Ishikawa (cell line): ENCODE measurements around the gene COL16A1.

Experiments
- EP300 ChIP-seq: IDR thresholded peaks from 2 replicates; pipeline ENCODE4 v1.6.1; 2012; ENCODE audit warnings: borderline replicate concordance
- YY1 ChIP-seq: IDR thresholded peaks from 2 replicates; pipeline ENCODE4 v1.6.1; 2012; ENCODE audit warnings: low read depth
- TF ChIP-seq, protein P1 (sequence below): IDR thresholded peaks from 2 replicates; pipeline ENCODE4 v1.6.1; 2012
- TF ChIP-seq, protein P2 (sequence below): IDR thresholded peaks from 2 replicates; pipeline ENCODE4 v1.6.1; 2012
- TF ChIP-seq, protein P3 (sequence below): IDR thresholded peaks from 2 replicates; pipeline ENCODE4 v1.6.1; 2012; ENCODE audit warnings: low read depth, mild to moderate bottlenecking

DNA sequence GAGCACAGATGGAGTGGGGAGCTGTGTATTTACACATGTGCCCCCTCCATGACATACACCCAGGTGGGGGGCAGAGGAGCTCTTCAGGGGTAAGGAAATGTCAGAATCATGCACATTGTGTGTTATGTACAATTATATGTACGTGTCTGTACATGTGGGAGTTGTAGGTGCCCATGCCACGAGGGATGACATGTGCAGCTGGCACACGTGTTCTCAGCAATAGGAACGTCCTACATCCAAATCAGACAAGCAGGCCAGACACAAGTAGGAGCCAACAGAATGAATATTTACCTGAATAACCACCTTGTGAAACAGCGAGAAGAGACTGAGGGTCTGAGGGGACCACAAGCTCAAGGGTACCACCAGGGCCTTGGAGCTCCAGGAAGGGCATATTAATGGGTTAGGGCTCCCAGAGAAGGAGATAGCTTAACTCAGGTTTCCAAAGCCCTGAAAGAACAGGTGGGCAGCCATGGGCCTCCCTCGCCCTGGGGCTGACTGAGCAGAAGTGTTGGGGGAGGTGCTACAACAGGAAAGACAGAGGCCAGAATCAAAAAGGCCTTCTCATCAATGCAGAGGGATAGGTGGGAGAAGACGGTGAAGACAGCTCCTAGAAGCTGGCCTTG, 3.2 kb downstream of the COL16A1 start:
- TF ChIP-seq, protein P1, sequence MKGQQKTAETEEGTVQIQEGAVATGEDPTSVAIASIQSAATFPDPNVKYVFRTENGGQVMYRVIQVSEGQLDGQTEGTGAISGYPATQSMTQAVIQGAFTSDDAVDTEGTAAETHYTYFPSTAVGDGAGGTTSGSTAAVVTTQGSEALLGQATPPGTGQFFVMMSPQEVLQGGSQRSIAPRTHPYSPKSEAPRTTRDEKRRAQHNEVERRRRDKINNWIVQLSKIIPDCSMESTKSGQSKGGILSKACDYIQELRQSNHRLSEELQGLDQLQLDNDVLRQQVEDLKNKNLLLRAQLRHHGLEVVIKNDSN, result no peak
- TF ChIP-seq EP300, result no peak
- TF ChIP-seq, protein P2, sequence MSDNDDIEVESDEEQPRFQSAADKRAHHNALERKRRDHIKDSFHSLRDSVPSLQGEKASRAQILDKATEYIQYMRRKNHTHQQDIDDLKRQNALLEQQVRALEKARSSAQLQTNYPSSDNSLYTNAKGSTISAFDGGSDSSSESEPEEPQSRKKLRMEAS, result no peak
- TF ChIP-seq, protein P3, sequence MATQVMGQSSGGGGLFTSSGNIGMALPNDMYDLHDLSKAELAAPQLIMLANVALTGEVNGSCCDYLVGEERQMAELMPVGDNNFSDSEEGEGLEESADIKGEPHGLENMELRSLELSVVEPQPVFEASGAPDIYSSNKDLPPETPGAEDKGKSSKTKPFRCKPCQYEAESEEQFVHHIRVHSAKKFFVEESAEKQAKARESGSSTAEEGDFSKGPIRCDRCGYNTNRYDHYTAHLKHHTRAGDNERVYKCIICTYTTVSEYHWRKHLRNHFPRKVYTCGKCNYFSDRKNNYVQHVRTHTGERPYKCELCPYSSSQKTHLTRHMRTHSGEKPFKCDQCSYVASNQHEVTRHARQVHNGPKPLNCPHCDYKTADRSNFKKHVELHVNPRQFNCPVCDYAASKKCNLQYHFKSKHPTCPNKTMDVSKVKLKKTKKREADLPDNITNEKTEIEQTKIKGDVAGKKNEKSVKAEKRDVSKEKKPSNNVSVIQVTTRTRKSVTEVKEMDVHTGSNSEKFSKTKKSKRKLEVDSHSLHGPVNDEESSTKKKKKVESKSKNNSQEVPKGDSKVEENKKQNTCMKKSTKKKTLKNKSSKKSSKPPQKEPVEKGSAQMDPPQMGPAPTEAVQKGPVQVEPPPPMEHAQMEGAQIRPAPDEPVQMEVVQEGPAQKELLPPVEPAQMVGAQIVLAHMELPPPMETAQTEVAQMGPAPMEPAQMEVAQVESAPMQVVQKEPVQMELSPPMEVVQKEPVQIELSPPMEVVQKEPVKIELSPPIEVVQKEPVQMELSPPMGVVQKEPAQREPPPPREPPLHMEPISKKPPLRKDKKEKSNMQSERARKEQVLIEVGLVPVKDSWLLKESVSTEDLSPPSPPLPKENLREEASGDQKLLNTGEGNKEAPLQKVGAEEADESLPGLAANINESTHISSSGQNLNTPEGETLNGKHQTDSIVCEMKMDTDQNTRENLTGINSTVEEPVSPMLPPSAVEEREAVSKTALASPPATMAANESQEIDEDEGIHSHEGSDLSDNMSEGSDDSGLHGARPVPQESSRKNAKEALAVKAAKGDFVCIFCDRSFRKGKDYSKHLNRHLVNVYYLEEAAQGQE, result no peak
- no peak for TF ChIP-seq YY1
